H9 (cell line): ENCODE measurements around the gene GNA12. TPM values are rescaled to one million over a fixed set of nuclear protein-coding genes. Genes with fewer than 3 reads are reported as not detected.

Experiments
- DNase-seq: peaks from one replicate; pipeline ENCODE4 v3.0.0-alpha.2; 2017
- H2AFZ ChIP-seq: one replicate; pipeline ENCODE4 v1.6.1; 2013; ENCODE audit warnings: mild to moderate bottlenecking, low read length, control low read depth, moderate library complexity
- H2AK5ac ChIP-seq: 2 replicates; pipeline ENCODE4 v1.6.1; 2013; ENCODE audit warnings: low read length, control low read depth, mixed read lengths; ENCODE audit not compliant: insufficient read length
- H2BK120ac ChIP-seq: one replicate; pipeline ENCODE4 v1.6.1; 2013; ENCODE audit warnings: low read depth, mild to moderate bottlenecking, low read length, control low read depth, inconsistent platforms; ENCODE audit not compliant: poor library complexity, severe bottlenecking
- H2BK12ac ChIP-seq: 2 replicates; pipeline ENCODE4 v1.6.1; 2013; ENCODE audit warnings: low read length, control low read depth, mixed read lengths, low read depth; ENCODE audit not compliant: insufficient read length
- H2BK15ac ChIP-seq: 2 replicates; pipeline ENCODE4 v1.6.1; 2013; ENCODE audit warnings: low read depth, low read length, control low read depth
- H2BK20ac ChIP-seq: one replicate; pipeline ENCODE4 v1.6.1; 2013; ENCODE audit warnings: low read depth, mild to moderate bottlenecking, low read length, control low read depth, inconsistent platforms; ENCODE audit not compliant: poor library complexity, severe bottlenecking
- H2BK5ac ChIP-seq: 2 replicates; pipeline ENCODE4 v1.6.1; 2013; ENCODE audit warnings: low read length, control low read depth, mixed read lengths; ENCODE audit not compliant: insufficient read length
- H3K14ac ChIP-seq: 2 replicates; pipeline ENCODE4 v1.6.1; 2013; ENCODE audit warnings: low read length, control low read depth; ENCODE audit not compliant: insufficient read depth
- H3K18ac ChIP-seq: 2 replicates; pipeline ENCODE4 v1.6.1; 2013; ENCODE audit warnings: low read depth, mild to moderate bottlenecking, mixed read lengths, low read length, control low read depth; ENCODE audit not compliant: insufficient read length
- H3K23ac ChIP-seq: 2 replicates; pipeline ENCODE4 v1.6.1; 2013; ENCODE audit warnings: low read length, control low read depth, mixed read lengths, low read depth; ENCODE audit not compliant: insufficient read length
- H3K23me2 ChIP-seq: 2 replicates; pipeline ENCODE4 v1.6.1; 2013; ENCODE audit warnings: low read depth, mild to moderate bottlenecking, mixed read lengths, low read length, control low read depth; ENCODE audit not compliant: insufficient read length, poor library complexity, severe bottlenecking
- H3K27ac ChIP-seq: 2 replicates; pipeline ENCODE4 v1.5.1; 2013; ENCODE audit warnings: low read length, control low read depth, mixed read lengths, low read depth; ENCODE audit not compliant: insufficient read length
- H3K27me3 ChIP-seq: 2 replicates; pipeline ENCODE4 v1.6.1; 2013; ENCODE audit warnings: low read length, control low read depth, inconsistent platforms; ENCODE audit not compliant: insufficient read depth
- H3K4ac ChIP-seq: 2 replicates; pipeline ENCODE4 v1.6.1; 2013; ENCODE audit warnings: low read depth, mild to moderate bottlenecking, control low read depth, inconsistent platforms, low read length, moderate library complexity
- H3K4me1 ChIP-seq: 2 replicates; pipeline ENCODE4 v1.6.1; 2013; ENCODE audit warnings: low read length, control low read depth, inconsistent platforms; ENCODE audit not compliant: insufficient read depth
- H3K4me2 ChIP-seq: 2 replicates; pipeline ENCODE4 v1.6.1; 2013; ENCODE audit warnings: low read length, control low read depth, mixed read lengths; ENCODE audit not compliant: insufficient read length, insufficient read depth
- H3K56ac ChIP-seq: 2 replicates; pipeline ENCODE4 v1.6.1; 2013; ENCODE audit warnings: low read depth, mild to moderate bottlenecking, mixed read lengths, low read length, control low read depth; ENCODE audit not compliant: insufficient read length
- H3K79me1 ChIP-seq: 2 replicates; pipeline ENCODE4 v1.6.1; 2013; ENCODE audit warnings: low read depth, mild to moderate bottlenecking, moderate library complexity, low read length, control low read depth, inconsistent platforms; ENCODE audit not compliant: insufficient read depth, poor library complexity, severe bottlenecking
- H3K79me2 ChIP-seq: 2 replicates; pipeline ENCODE4 v1.6.1; 2013; ENCODE audit warnings: low read length, control low read depth, inconsistent platforms; ENCODE audit not compliant: insufficient read depth
- H3K9ac ChIP-seq: 2 replicates; pipeline ENCODE4 v1.6.1; 2013; ENCODE audit warnings: low read length, control low read depth, mixed read lengths; ENCODE audit not compliant: insufficient read length; ENCODE audit errors: extremely low read depth
- H3K9me3 ChIP-seq: one replicate; pipeline ENCODE4 v1.6.1; 2013; ENCODE audit warnings: low read depth, low read length, inconsistent platforms; ENCODE audit not compliant: control insufficient read depth
- H3T11ph ChIP-seq: one replicate; pipeline ENCODE4 v1.6.1; 2013; ENCODE audit warnings: mild to moderate bottlenecking, low read length, control low read depth, inconsistent platforms
- H4K20me1 ChIP-seq: one replicate; pipeline ENCODE4 v1.6.1; 2013; ENCODE audit not compliant: control insufficient read depth, insufficient read length, insufficient read depth
- H4K5ac ChIP-seq: 2 replicates; pipeline ENCODE4 v1.6.1; 2013; ENCODE audit warnings: low read depth, mild to moderate bottlenecking, mixed read lengths, low read length, control low read depth; ENCODE audit not compliant: insufficient read length
- H4K8ac ChIP-seq: replicated peaks from 2 replicates; pipeline ENCODE4 v1.6.1; 2013; ENCODE audit warnings: low read length, control low read depth, mixed read lengths, low read depth; ENCODE audit not compliant: insufficient read length
- H4K91ac ChIP-seq: 2 replicates; pipeline ENCODE4 v1.6.1; 2013; ENCODE audit warnings: low read depth, mild to moderate bottlenecking, moderate library complexity, mixed read lengths, low read length, control low read depth; ENCODE audit not compliant: insufficient read length
- H3K27ac Mint-ChIP-seq, 3 experiments: 2 replicates in 2 of 3; 3 replicates in 1 of 3; pipeline ENCODE4 v1.8.0; 2020 to 2021; ENCODE audit warnings: mixed read lengths in 3 of 3, mild to moderate bottlenecking in 1 of 3, moderate library complexity in 1 of 3
- H3K27me3 Mint-ChIP-seq: 2 replicates; pipeline ENCODE4 v1.8.0; 2021; ENCODE audit warnings: low read depth, mild to moderate bottlenecking, moderate library complexity, mixed read lengths
- H3K36me3 Mint-ChIP-seq, 3 experiments: 2 replicates in 2 of 3; 3 replicates in 1 of 3; pipeline ENCODE4 v1.8.0; 2020 to 2021; ENCODE audit warnings: low read depth in 3 of 3, mixed read lengths in 3 of 3; ENCODE audit not compliant: insufficient read depth in 1 of 3
- H3K4me1 Mint-ChIP-seq, 2 experiments: 2 replicates each; pipeline ENCODE4 v1.8.0; 2020; ENCODE audit warnings: mixed read lengths in 2 of 2
- H3K4me3 Mint-ChIP-seq, 2 experiments: 2 replicates in 1 of 2; 3 replicates in 1 of 2; pipeline ENCODE4 v1.8.0; 2020 to 2021; ENCODE audit warnings: mild to moderate bottlenecking in 2 of 2, mixed read lengths in 2 of 2, moderate library complexity in 1 of 2
- H3K9me3 Mint-ChIP-seq, 2 experiments: 2 replicates in 1 of 2; 3 replicates in 1 of 2; pipeline ENCODE4 v1.8.0; 2020; ENCODE audit warnings: mild to moderate bottlenecking in 2 of 2, mixed read lengths in 2 of 2, moderate library complexity in 1 of 2
- CTCF ChIP-seq: fragments of 200-600 bp; sonication (generic); conservative IDR thresholded peaks from 3 replicates; pipeline ENCODE4 v1.8.0; 2021; ENCODE audit warnings: antibody characterized with exemption, mild to moderate bottlenecking
- WGBS: extraction: QIAGEN DNeasy Blood & Tissue Kit; methylation state at CpG from one replicate; pipeline ENCODE4 v1.1.7; 2013; ENCODE audit warnings: missing lambda C conversion rate, low lambda C conversion rate, mixed read lengths; ENCODE audit not compliant: insufficient read length; ENCODE audit errors: extremely low coverage; 5-methylcytosine and 5-hydroxymethylcytosine counted together
- total RNA-seq: library from RNA; stranded (reverse); gene quantifications from 2 replicates; pipeline ENCODE4 v1.2.1, GENCODE V29; 2021

The GNA12 gene
- total RNA-seq, 1 experiment from 2014 or later: 60.2 TPM

GRCh38 chr7:2779051-2779450 lies 65.1 kb downstream of the GNA12 start:
- no peak overlapping the region for H3K27ac ChIP-seq
- no peak overlapping the region for H2BK15ac ChIP-seq
- H3K79me1 ChIP-seq: peaks cover 2% of the 10 kb centered on the region
- H3K9me3 Mint-ChIP-seq: peaks cover 0 to 7% of the 10 kb centered on the region in 2 experiments; a peak in 2 of 5 replicates
- H3K9me3 ChIP-seq: no peaks in the 10 kb centered on the region
- H3K4me2 ChIP-seq: no peak overlapping the region
- no peak overlapping the region for H3T11ph ChIP-seq
- no peak overlapping the region for H2BK12ac ChIP-seq
- no peak for TF ChIP-seq CTCF
- no peak overlapping the region for H3K9ac ChIP-seq
- no peak overlapping the region for H4K5ac ChIP-seq
- no CpG with 5 or more reads among the region's 8 CpGs for WGBS
- H3K27ac Mint-ChIP-seq: peak overlapping the region in 2 of 3 experiments; percentile 46 to 83; a peak in 3 of 7 replicates
- no peak overlapping the region for H4K8ac ChIP-seq
- H3K79me2 ChIP-seq: no peaks in the 10 kb centered on the region; the same call in 1 of the 2 replicates
- H3K4me1 Mint-ChIP-seq: peaks cover 20 to 21% of the 10 kb centered on the region in 2 experiments
- no peak for DNase-seq
- no peak overlapping the region for H3K4me3 Mint-ChIP-seq
- H2BK120ac ChIP-seq: no peak overlapping the region
- H3K18ac ChIP-seq: no peak overlapping the region
- H4K91ac ChIP-seq: no peak overlapping the region
- H3K27me3 ChIP-seq: no peaks in the 10 kb centered on the region; the same call in 1 of the 2 replicates
- H2BK20ac ChIP-seq: no peak overlapping the region
- no peaks in the 10 kb centered on the region for H3K23me2 ChIP-seq
- peaks cover 24 to 27% (median 26%) of the 10 kb centered on the region in 3 experiments; a peak in 6 of 7 replicates for H3K36me3 Mint-ChIP-seq
- H4K20me1 ChIP-seq: peaks cover 3% of the 10 kb centered on the region
- no peak overlapping the region for H3K56ac ChIP-seq
- no peak overlapping the region for H3K23ac ChIP-seq
- H2AK5ac ChIP-seq: no peak overlapping the region
- no peak overlapping the region for H3K4ac ChIP-seq
- H3K14ac ChIP-seq: no peak overlapping the region
- no peaks in the 10 kb centered on the region for H3K27me3 Mint-ChIP-seq
- no peak overlapping the region for H2BK5ac ChIP-seq
- H3K4me1 ChIP-seq: no peaks in the 10 kb centered on the region
- no peak overlapping the region for H2AFZ ChIP-seq
